Stomach smooth muscle (tissue), 2 donors: ENCODE measurements around the gene ORC4.

ENCODE experiments used
- H3K27ac ChIP-seq: one replicate; pipeline ENCODE4 v1.7.0; 2013; ENCODE audit warnings: mild to moderate bottlenecking, low read length, inconsistent platforms
- H3K27me3 ChIP-seq, 2 donors: one replicate each; pipeline ENCODE4 v1.7.0; 2013; ENCODE audit warnings: low read length in 2 of 2; ENCODE audit not compliant: insufficient read depth in 2 of 2, control insufficient read depth in 1 of 2
- H3K36me3 ChIP-seq, 2 donors: one replicate each; pipeline ENCODE4 v1.7.0; 2013; ENCODE audit warnings: low read length in 2 of 2; ENCODE audit not compliant: control insufficient read depth in 2 of 2, insufficient read depth in 2 of 2
- H3K4me1 ChIP-seq: one replicate; pipeline ENCODE4 v1.7.0; 2013; ENCODE audit warnings: low read length; ENCODE audit not compliant: control insufficient read depth, insufficient read depth
- H3K4me3 ChIP-seq, 2 donors: one replicate each; pipeline ENCODE4 v1.7.0; 2013; ENCODE audit warnings: low read length in 2 of 2
- H3K9ac ChIP-seq, 2 donors: one replicate each; pipeline ENCODE4 v1.7.0; 2013; ENCODE audit warnings: low read length in 2 of 2, mild to moderate bottlenecking in 1 of 2
- H3K9me3 ChIP-seq, 2 donors: one replicate each; pipeline ENCODE4 v1.7.0; 2013; ENCODE audit warnings: low read length in 2 of 2; ENCODE audit not compliant: control insufficient read depth in 2 of 2
- donor health status: healthy.
- donor health status: Pancreatic carcinoma.

ORC4 gene

DNA sequence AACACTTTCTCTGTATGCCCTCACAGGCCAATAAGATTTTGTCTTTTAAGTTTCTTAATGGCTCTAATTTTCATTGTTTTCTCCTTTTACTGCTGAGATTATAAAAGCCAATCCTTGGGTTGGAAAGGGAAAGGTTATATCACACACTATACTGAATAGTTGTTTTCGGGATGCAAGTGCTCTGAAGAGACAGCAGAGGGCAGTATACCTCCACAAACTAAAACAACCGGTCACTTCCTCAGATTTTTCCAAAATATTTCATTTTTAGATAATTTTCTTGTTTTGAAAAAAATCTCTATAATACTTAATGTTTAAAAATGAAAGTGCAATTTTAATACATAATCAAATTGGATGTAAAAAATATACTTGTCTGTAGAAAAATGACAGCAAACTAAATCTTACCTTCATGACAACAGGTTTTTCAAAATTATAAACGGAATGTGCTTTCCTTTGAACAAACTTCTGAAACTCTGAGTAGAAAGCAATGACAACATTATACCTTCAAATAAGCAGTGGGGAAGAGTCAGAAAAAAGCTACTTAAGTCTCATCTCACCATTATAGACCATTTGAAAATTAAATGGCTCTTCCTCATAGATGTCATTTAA lies 82.7 kb downstream of the ORC4 start:
- Histone ChIP-seq H3K4me3 (no peak overlapping the region), H3K27me3 (no peaks in the 10 kb centered on the region), H3K9me3 (no peaks in the 10 kb centered on the region), H3K9ac (no peak overlapping the region), H3K36me3 (peaks cover 2 to 16% of the 10 kb centered on the region in 2 donors), H3K27ac (no peak overlapping the region), H3K4me1 (no peaks in the 10 kb centered on the region)

DNA sequence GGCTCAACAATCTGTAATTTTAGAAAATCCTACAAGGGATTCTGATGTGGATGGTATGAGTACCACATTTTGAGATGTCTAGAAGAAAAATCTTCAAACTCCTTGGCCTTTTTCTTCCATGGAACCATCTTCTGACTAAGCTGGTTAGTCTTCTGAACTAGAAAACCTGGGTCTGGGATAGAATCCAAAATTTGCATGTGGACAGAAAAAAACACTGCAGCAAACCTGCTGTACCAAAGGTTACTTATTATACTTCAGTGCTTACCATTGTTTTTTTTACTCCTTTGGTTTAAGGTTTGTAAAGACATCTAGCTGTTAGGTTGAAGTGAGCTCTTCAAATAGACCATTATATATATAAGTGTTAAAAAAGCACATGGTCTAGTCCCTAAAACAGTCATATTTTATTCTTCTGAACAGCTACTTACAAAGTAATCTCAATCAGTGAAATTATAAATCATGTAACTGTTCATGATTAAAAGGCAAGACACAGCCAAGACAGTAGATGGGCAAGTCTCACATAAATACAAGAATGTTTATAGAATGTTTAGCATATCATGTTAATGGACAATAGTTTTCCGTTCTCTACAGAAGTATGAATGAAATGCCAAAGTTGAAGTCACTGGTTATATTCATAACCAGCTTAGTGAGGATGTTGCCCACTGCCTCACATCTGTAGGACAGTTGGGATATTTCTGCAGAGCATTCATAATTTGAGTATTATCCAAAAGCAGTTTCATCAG lies 85.5 kb downstream of the ORC4 start:
- no peak overlapping the region for H3K9ac ChIP-seq
- H3K9me3 ChIP-seq = no peaks in the 10 kb centered on the region
- no peak overlapping the region for H3K4me3 ChIP-seq
- H3K27me3 ChIP-seq = no peaks in the 10 kb centered on the region
- peaks cover 2 to 16% of the 10 kb centered on the region in 2 donors for H3K36me3 ChIP-seq
- H3K27ac ChIP-seq = no peak overlapping the region
- no peaks in the 10 kb centered on the region for H3K4me1 ChIP-seq

GRCh38 chr2:147933931-147934330 lies 86.6 kb downstream of the ORC4 start:
- Histone ChIP-seq H3K4me3 (no peak overlapping the region), H3K4me1 (no peaks in the 10 kb centered on the region), H3K27ac (no peak overlapping the region), H3K27me3 (no peaks in the 10 kb centered on the region), H3K9ac (no peak overlapping the region), H3K9me3 (no peaks in the 10 kb centered on the region), H3K36me3 (peaks cover 2 to 19% of the 10 kb centered on the region in 2 donors)

- H3K9me3 ChIP-seq = no peaks in the 10 kb centered on the region
- no peak overlapping the region for H3K9ac ChIP-seq
- H3K4me3 ChIP-seq = no peak overlapping the region
- peaks cover 0 to 9% of the 10 kb centered on the region in 2 donors for H3K36me3 ChIP-seq
- H3K27me3 ChIP-seq = no peaks in the 10 kb centered on the region
- H3K4me1 ChIP-seq = no peaks in the 10 kb centered on the region
- H3K27ac ChIP-seq = no peak overlapping the region
These were observed 93.4 kb downstream of the ORC4 start for GRCh38 chr2:147927053-147927588.

DNA sequence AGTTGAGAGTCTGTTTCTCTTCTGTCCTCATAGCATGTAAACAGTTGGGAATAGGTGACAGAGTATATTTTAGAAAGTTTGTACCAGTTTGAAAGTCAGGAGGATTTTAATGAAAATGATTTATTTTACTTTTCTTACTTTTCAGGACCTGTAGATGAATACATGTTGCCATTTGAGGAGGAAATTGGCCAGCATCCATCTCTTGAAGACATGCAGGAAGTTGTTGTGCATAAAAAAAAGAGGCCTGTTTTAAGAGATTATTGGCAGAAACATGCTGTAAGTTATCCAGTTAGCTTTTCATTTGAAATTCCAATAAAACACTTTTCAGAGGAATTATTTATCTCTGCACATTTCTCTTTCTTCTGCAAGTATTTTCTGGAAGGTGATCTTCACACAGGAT lies 94.7 kb downstream of the ORC4 start:
- H3K27me3 ChIP-seq = no peaks in the 10 kb centered on the region
- H3K4me3 ChIP-seq = no peak overlapping the region
- no peaks in the 10 kb centered on the region for H3K4me1 ChIP-seq
- peaks cover 0 to 9% of the 10 kb centered on the region in 2 donors for H3K36me3 ChIP-seq
- no peak overlapping the region for H3K9ac ChIP-seq
- no peak overlapping the region for H3K27ac ChIP-seq
- H3K9me3 ChIP-seq = no peaks in the 10 kb centered on the region

DNA sequence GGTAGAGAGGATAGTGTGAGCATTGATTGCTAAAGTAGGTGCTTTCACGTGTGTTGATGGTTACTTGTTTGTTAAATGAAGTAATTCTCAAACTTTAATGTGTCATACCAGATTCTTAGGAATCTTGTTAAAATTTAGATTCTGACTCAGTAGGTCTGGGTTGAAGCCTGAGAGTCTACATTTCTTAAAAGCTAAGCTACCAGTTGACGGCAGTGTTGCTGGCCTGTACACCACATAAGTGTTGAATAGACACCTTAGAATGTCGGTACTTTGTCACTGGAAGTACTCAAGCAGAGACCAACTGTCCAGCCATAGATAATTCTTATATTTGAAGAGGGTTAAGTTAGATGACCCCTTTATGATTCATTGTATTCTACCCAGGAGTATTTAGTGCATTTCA lies 95.9 kb downstream of the ORC4 start:
- H3K4me3 ChIP-seq = no peak overlapping the region
- H3K9ac ChIP-seq = no peak overlapping the region
- H3K27ac ChIP-seq = no peak overlapping the region
- H3K4me1 ChIP-seq = no peaks in the 10 kb centered on the region
- no peaks in the 10 kb centered on the region for H3K27me3 ChIP-seq
- H3K9me3 ChIP-seq = no peaks in the 10 kb centered on the region
- H3K36me3 ChIP-seq = peaks cover 0 to 5% of the 10 kb centered on the region in 2 donors

DNA sequence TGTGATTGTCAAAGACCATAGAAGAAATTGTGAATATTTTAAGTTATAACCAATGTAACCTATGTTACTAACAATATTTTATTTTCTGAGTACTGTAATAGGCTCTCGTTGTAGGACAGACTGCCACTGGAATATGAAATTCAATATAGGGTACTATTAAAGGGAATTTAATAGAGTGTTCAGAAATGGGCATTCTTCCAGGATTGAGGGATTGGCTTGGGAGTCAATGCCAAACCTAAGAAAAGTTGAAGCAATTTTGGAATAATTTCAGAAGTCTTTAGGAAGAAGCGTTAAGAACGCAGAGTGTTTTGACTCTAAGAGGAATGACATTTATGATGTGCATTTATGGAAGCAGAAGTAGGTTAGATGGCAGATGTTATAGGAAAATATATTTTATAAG lies 96.7 kb downstream of the ORC4 start:
- Histone ChIP-seq H3K9ac (no peak overlapping the region), H3K27me3 (no peaks in the 10 kb centered on the region), H3K4me3 (no peak overlapping the region), H3K27ac (no peak overlapping the region), H3K9me3 (no peaks in the 10 kb centered on the region), H3K36me3 (peaks cover 2 to 12% of the 10 kb centered on the region in 2 donors), H3K4me1 (no peaks in the 10 kb centered on the region)

DNA sequence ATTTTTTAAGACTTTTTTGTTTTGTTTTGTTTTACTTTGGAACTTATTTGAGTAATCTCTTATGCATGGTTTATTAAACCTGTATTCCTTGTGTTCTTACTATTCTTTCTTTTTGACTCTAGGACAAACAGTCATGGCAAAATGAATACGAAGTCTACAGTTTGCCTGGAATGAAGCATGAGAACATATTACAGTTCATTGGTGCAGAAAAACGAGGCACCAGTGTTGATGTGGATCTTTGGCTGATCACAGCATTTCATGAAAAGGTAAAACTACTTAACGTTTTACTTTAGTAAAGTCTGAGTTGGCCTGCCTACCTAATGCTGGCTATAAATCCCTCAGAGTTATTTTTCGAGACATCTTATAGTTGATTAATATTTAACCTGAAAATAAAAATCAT lies 103.4 kb downstream of the ORC4 start:
- no peak overlapping the region for H3K27ac ChIP-seq

GRCh38 chr2:147916723-147917122 lies 103.8 kb downstream of the ORC4 start:
- Histone ChIP-seq H3K27ac (no peak overlapping the region), H3K4me1 (no peaks in the 10 kb centered on the region)

More for the DNA sequence above, 103.4 kb downstream of the ORC4 start:
- no peaks in the 10 kb centered on the region for H3K9me3 ChIP-seq
- no peaks in the 10 kb centered on the region for H3K27me3 ChIP-seq
- no peak overlapping the region for H3K9ac ChIP-seq
- no peaks in the 10 kb centered on the region for H3K4me1 ChIP-seq
- H3K4me3 ChIP-seq = no peak overlapping the region
- H3K36me3 ChIP-seq = peaks cover 2 to 8% of the 10 kb centered on the region in 2 donors

GRCh38 chr2:147916067-147916466 lies 104.5 kb downstream of the ORC4 start:
- H3K27me3 ChIP-seq = no peaks in the 10 kb centered on the region
- no peak overlapping the region for H3K4me3 ChIP-seq
- no peak overlapping the region for H3K9ac ChIP-seq
- no peak overlapping the region for H3K27ac ChIP-seq
- H3K9me3 ChIP-seq = no peaks in the 10 kb centered on the region
- no peaks in the 10 kb centered on the region for H3K4me1 ChIP-seq
- H3K36me3 ChIP-seq = peaks cover 2 to 8% of the 10 kb centered on the region in 2 donors

More at GRCh38 chr2:147916723-147917122, 103.8 kb downstream of the ORC4 start:
- Histone ChIP-seq H3K27me3 (no peaks in the 10 kb centered on the region), H3K9me3 (no peaks in the 10 kb centered on the region), H3K9ac (no peak overlapping the region), H3K4me3 (no peak overlapping the region), H3K36me3 (peaks cover 2 to 8% of the 10 kb centered on the region in 2 donors)
